ENCODE measurements around the gene COL8A2.

GRCh38 chr1:36135330-36135667, 10.3 kb upstream of the COL8A2 start:
- no peak for TF ChIP-seq CTCF (IDR thresholded peaks at IDR 0.05)
- no peak for TF ChIP-seq POLR2A (IDR thresholded peaks at IDR 0.05)

All from sigmoid colon (tissue), 3 donors.